OCI-LY3 (cell line): Measurements from ENCODE around the gene PLVAP.

ENCODE experiments used
- H2AFZ ChIP-seq: fragments of 200-600, 300-600 bp; shearing (Covaris generic); 2 replicates; pipeline ENCODE4 v1.6.0; 2014; ENCODE audit warnings: antibody characterized with exemption, low read depth, low read length
- H3K27ac ChIP-seq: fragments of 200-600, 300-600 bp; sonication (generic); 2 replicates; pipeline ENCODE4 v1.5.1; 2014; ENCODE audit warnings: mild to moderate bottlenecking, low read length, moderate library complexity, mixed read lengths
- H3K27me3 ChIP-seq: fragments of 200-600, 300-600 bp; sonication (generic); 2 replicates; pipeline ENCODE4 v1.6.1; 2014; ENCODE audit warnings: low read depth, low read length, mixed read lengths
- H3K36me3 ChIP-seq: fragments of 200-600, 300-600 bp; sonication (generic); replicated peaks from 2 replicates; pipeline ENCODE3; 2014; ENCODE audit warnings: low read depth, low read length, mixed read lengths
- H3K4me1 ChIP-seq: fragments of 300-600, 200-600 bp; sonication (generic); 2 replicates; pipeline ENCODE4 v1.6.1; 2014; ENCODE audit warnings: low read length, mixed read lengths
- H3K4me2 ChIP-seq: fragments of 200-600, 300-600 bp; sonication (generic); 2 replicates; pipeline ENCODE4 v1.6.1; 2014; ENCODE audit warnings: low read length, mixed read lengths
- H3K4me3 ChIP-seq: fragments of 300-600, 200-600 bp; sonication (generic); 2 replicates; pipeline ENCODE4 v1.5.1; 2014; ENCODE audit warnings: antibody characterized with exemption, mild to moderate bottlenecking, low read length, moderate library complexity
- H3K79me2 ChIP-seq: fragments of 300-600, 200-600 bp; shearing (Covaris generic); 2 replicates; pipeline ENCODE4 v1.6.1; 2014; ENCODE audit warnings: mild to moderate bottlenecking, low read length, mixed read lengths
- H3K9ac ChIP-seq: fragments of 300-600, 200-600 bp; shearing (Covaris generic); 2 replicates; pipeline ENCODE4 v1.6.0; 2014; ENCODE audit warnings: mild to moderate bottlenecking, low read length, moderate library complexity
- H3K9me3 ChIP-seq: fragments of 200-600, 300-600 bp; shearing (Covaris generic); 2 replicates; pipeline ENCODE4 v1.6.1; 2014; ENCODE audit warnings: low read length, mixed read lengths; ENCODE audit not compliant: insufficient read depth
- H4K20me1 ChIP-seq: fragments of 200-600, 300-600 bp; sonication (generic); 2 replicates; pipeline ENCODE4 v1.6.1; 2016; ENCODE audit warnings: low read length, mixed read lengths; ENCODE audit not compliant: insufficient read depth
- CTCF ChIP-seq: fragments of 200-600, 300-600 bp; sonication (generic); IDR thresholded peaks from 2 replicates; pipeline ENCODE4 v1.5.1; 2014; ENCODE audit warnings: antibody characterized with exemption, low read length, low read depth
- EZH2phosphoT487 ChIP-seq: fragments of 200-600 bp; shearing (Covaris generic); IDR thresholded peaks from 2 replicates; pipeline ENCODE4 v1.6.1; 2018; ENCODE audit warnings: antibody characterized with exemption, mixed run types, low read depth

The PLVAP gene

GRCh38 chr19:17326595-17326966 lies 50.6 kb downstream of the PLVAP start:
- peaks cover 6% of the 10 kb centered on the region for H3K36me3 ChIP-seq
- H3K9me3 ChIP-seq = no peaks in the 10 kb centered on the region
- H3K4me3 ChIP-seq = no peak overlapping the region
- no peak overlapping the region for H2AFZ ChIP-seq
- H3K9ac ChIP-seq = no peak overlapping the region
- H3K27ac ChIP-seq = no peak overlapping the region
- no peaks in the 10 kb centered on the region for H4K20me1 ChIP-seq
- H3K27me3 ChIP-seq = no peaks in the 10 kb centered on the region
- H3K4me2 ChIP-seq = no peak overlapping the region
- TF ChIP-seq EZH2phosphoT487 = no peak
- no peak for TF ChIP-seq CTCF
- H3K79me2 ChIP-seq = no peaks in the 10 kb centered on the region
- no peaks in the 10 kb centered on the region for H3K4me1 ChIP-seq

GRCh38 chr19:17325881-17326594 lies 51.1 kb downstream of the PLVAP start:
- no peaks in the 10 kb centered on the region for H3K79me2 ChIP-seq
- no peak overlapping the region for H3K9ac ChIP-seq
- H3K4me2 ChIP-seq = no peak overlapping the region
- H2AFZ ChIP-seq = no peak overlapping the region
- no peaks in the 10 kb centered on the region for H3K9me3 ChIP-seq
- H3K4me3 ChIP-seq = no peak overlapping the region
- H3K4me1 ChIP-seq = no peaks in the 10 kb centered on the region
- H3K27ac ChIP-seq = no peak overlapping the region
- H4K20me1 ChIP-seq = no peaks in the 10 kb centered on the region
- H3K27me3 ChIP-seq = no peaks in the 10 kb centered on the region
- H3K36me3 ChIP-seq = peaks cover 6% of the 10 kb centered on the region
- TF ChIP-seq EZH2phosphoT487 (no peak), CTCF (no peak)

- Histone ChIP-seq H3K4me1 (no peaks in the 10 kb centered on the region), H3K79me2 (no peaks in the 10 kb centered on the region), H3K4me2 (no peak overlapping the region), H3K27ac (no peak overlapping the region), H3K9ac (no peak overlapping the region), H3K4me3 (no peak overlapping the region), H4K20me1 (no peaks in the 10 kb centered on the region), H3K36me3 (peaks cover 11% of the 10 kb centered on the region), H2AFZ (no peak overlapping the region), H3K27me3 (no peaks in the 10 kb centered on the region), H3K9me3 (no peaks in the 10 kb centered on the region)
- TF ChIP-seq CTCF (no peak), EZH2phosphoT487 (no peak)
Measured at GRCh38 chr19:17325133-17325532, 52.0 kb downstream of the PLVAP start.

GRCh38 chr19:17324357-17325114 lies 52.6 kb downstream of the PLVAP start:
- no peaks in the 10 kb centered on the region for H3K79me2 ChIP-seq
- H3K27me3 ChIP-seq = no peaks in the 10 kb centered on the region
- H3K9me3 ChIP-seq = no peaks in the 10 kb centered on the region
- H3K4me1 ChIP-seq = no peaks in the 10 kb centered on the region
- no peak overlapping the region for H3K4me3 ChIP-seq
- no peak overlapping the region for H2AFZ ChIP-seq
- no peaks in the 10 kb centered on the region for H4K20me1 ChIP-seq
- H3K27ac ChIP-seq = no peak overlapping the region
- TF ChIP-seq CTCF (no peak), EZH2phosphoT487 (no peak)
- H3K36me3 ChIP-seq = peaks cover 11% of the 10 kb centered on the region
- no peak overlapping the region for H3K4me2 ChIP-seq
- no peak overlapping the region for H3K9ac ChIP-seq
